OCI-LY7 (cell line): ENCODE results near the gene TRMT1. TPM values are rescaled to one million over a fixed set of nuclear protein-coding genes. Genes with fewer than 3 reads are reported as not detected.

Experiments used
- BruUV-seq: library from RNA; stranded (reverse); fragments of 400-500 nt; replicated peaks from 2 replicates; lab custom pipeline; 2021; lab: Mats Ljungman, UMichigan
- CTCF ChIA-PET: fragments of 300-600 bp; sonication (Branson Sonifier 250); formaldehyde crosslinking; loops from one replicate; lab custom pipeline; 2022; ENCODE audit warnings: antibody characterized with exemption; ENCODE audit not compliant: unreplicated experiment; lab: Charles Lee
- POLR2A ChIA-PET: fragments of 300-600 bp; sonication (Branson Sonifier 250); formaldehyde crosslinking; loops from one replicate; lab custom pipeline; 2022; ENCODE audit warnings: antibody characterized with exemption; lab: Charles Lee
- DNase-seq: peaks from one replicate; pipeline ENCODE4 v3.0.0-alpha.2; 2015; ENCODE audit warnings: low spot score
- H2AFZ ChIP-seq: fragments of 200-600 bp; sonication (generic), shearing (Covaris generic); 2 replicates; pipeline ENCODE4 v1.6.1; 2014; ENCODE audit warnings: mild to moderate bottlenecking, antibody characterized with exemption, low read length, moderate library complexity
- H3K27ac ChIP-seq: fragments of 200-600 bp; sonication (generic); 2 replicates; pipeline ENCODE4 v1.5.1; 2014; ENCODE audit warnings: mixed run types, low read depth, mild to moderate bottlenecking, moderate library complexity, low read length, inconsistent platforms; ENCODE audit not compliant: poor library complexity, severe bottlenecking
- H3K36me3 ChIP-seq: fragments of 200-600 bp; sonication (generic); 2 replicates; pipeline ENCODE4 v1.6.1; 2014; ENCODE audit warnings: mild to moderate bottlenecking, antibody characterized with exemption, low read length, moderate library complexity, mixed read lengths; ENCODE audit not compliant: insufficient read depth
- H3K4me1 ChIP-seq: fragments of 200-600 bp; sonication (generic); 2 replicates; pipeline ENCODE4 v1.5.1; 2014; ENCODE audit warnings: mild to moderate bottlenecking, low read length; ENCODE audit not compliant: insufficient read depth, poor library complexity, severe bottlenecking
- H3K4me2 ChIP-seq: fragments of 200-600 bp; sonication (generic); 2 replicates; pipeline ENCODE4 v1.6.1; 2014; ENCODE audit warnings: mild to moderate bottlenecking, low read length
- H3K4me3 ChIP-seq: fragments of 200-600 bp; sonication (generic); 2 replicates; pipeline ENCODE4 v1.5.1; 2014; ENCODE audit warnings: mild to moderate bottlenecking, low read depth, low read length; ENCODE audit not compliant: poor library complexity, severe bottlenecking
- H3K79me2 ChIP-seq: fragments of 200-600 bp; sonication (generic); 2 replicates; pipeline ENCODE4 v1.6.1; 2016; ENCODE audit warnings: low read depth, mild to moderate bottlenecking, low read length, moderate library complexity, mixed read lengths; ENCODE audit not compliant: insufficient read depth
- H3K9me2 ChIP-seq: fragments of 200-600 bp; sonication (generic); 2 replicates; pipeline ENCODE4 v1.6.1; 2016; ENCODE audit warnings: mild to moderate bottlenecking, low read length, mixed read lengths; ENCODE audit not compliant: insufficient read depth
- H3K9me3 ChIP-seq: fragments of 200-600 bp; sonication (generic); 2 replicates; pipeline ENCODE4 v1.6.1; 2014; ENCODE audit warnings: mild to moderate bottlenecking, mixed run types, low read length, mixed read lengths
- H4K20me1 ChIP-seq: fragments of 200-600 bp; sonication (generic); 2 replicates; pipeline ENCODE4 v1.6.1; 2014; ENCODE audit warnings: mild to moderate bottlenecking, antibody characterized with exemption, low read length, moderate library complexity, mixed read lengths; ENCODE audit not compliant: insufficient read depth
- EZH2phosphoT487 ChIP-seq: fragments of 200-600 bp; sonication (generic); IDR thresholded peaks from 2 replicates; pipeline ENCODE4 v1.6.1; 2018; ENCODE audit warnings: low read depth, borderline replicate concordance, mild to moderate bottlenecking, mixed run types, antibody characterized with exemption, low read length, moderate library complexity, mixed read lengths
- intact Hi-C: fragments of 100-400 bp; cut with micrococcal nuclease; formaldehyde crosslinking; loops from one replicate; pipeline ENCODE4 v1.10.0; 2022; ENCODE audit not compliant: unreplicated experiment
- total RNA-seq, 2 experiments: library from RNA; depleted of rRNA in 1 of 2; stranded (reverse); fragments of >200 nt in 1 of 2; shearing (Covaris generic) in 1 of 2; gene quantifications; 2 replicates each; pipeline ENCODE4 v1.2.3, GENCODE V29; 2014 to 2022
- TF ChIP-seq, protein P1 (sequence below): fragments of 200-600 bp; sonication (generic); conservative IDR thresholded peaks from 2 replicates; pipeline ENCODE4 v1.5.1; 2014; ENCODE audit warnings: mild to moderate bottlenecking, antibody characterized with exemption, low read length, moderate library complexity, mixed read lengths

Gene TRMT1
- total RNA-seq, 2 experiments from 2014 or later = 50.4 to 56.8 TPM

- H2AFZ ChIP-seq = no peak overlapping the region
- H3K79me2 ChIP-seq = no peaks in the 10 kb centered on the region
- intact Hi-C loops = loop anchor here (5.0 kb wide), 1 partner anchor 59 kb away; no protein-coding TSS in a partner anchor
Observed at GRCh38 chr19:13091400-13092157, 25.0 kb downstream of the TRMT1 start.

GRCh38 chr19:13090511-13091231, 25.9 kb downstream of the TRMT1 start:
- H3K4me1 ChIP-seq = peaks cover 20% of the 10 kb centered on the region
- no TSS peak for BruUV-seq
- TF ChIP-seq, protein P1, sequence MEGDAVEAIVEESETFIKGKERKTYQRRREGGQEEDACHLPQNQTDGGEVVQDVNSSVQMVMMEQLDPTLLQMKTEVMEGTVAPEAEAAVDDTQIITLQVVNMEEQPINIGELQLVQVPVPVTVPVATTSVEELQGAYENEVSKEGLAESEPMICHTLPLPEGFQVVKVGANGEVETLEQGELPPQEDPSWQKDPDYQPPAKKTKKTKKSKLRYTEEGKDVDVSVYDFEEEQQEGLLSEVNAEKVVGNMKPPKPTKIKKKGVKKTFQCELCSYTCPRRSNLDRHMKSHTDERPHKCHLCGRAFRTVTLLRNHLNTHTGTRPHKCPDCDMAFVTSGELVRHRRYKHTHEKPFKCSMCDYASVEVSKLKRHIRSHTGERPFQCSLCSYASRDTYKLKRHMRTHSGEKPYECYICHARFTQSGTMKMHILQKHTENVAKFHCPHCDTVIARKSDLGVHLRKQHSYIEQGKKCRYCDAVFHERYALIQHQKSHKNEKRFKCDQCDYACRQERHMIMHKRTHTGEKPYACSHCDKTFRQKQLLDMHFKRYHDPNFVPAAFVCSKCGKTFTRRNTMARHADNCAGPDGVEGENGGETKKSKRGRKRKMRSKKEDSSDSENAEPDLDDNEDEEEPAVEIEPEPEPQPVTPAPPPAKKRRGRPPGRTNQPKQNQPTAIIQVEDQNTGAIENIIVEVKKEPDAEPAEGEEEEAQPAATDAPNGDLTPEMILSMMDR = no peak
- TF ChIP-seq EZH2phosphoT487 = no peak
- H3K4me3 ChIP-seq = no peak overlapping the region
- H4K20me1 ChIP-seq = no peaks in the 10 kb centered on the region
- no peaks in the 10 kb centered on the region for H3K9me3 ChIP-seq
- H3K79me2 ChIP-seq = no peaks in the 10 kb centered on the region
- POLR2A ChIA-PET = no interaction called here
- no peaks in the 10 kb centered on the region for H3K36me3 ChIP-seq
- no peak for DNase-seq
- CTCF ChIA-PET = interaction anchor here (0.5 kb wide), 1 partner anchor 10 kb away, joined by 11 read pairs; no protein-coding TSS in a partner anchor
- H2AFZ ChIP-seq = no peak overlapping the region
- no peak overlapping the region for H3K27ac ChIP-seq
- intact Hi-C loops = loop anchor here (5.0 kb wide), 1 partner anchor 58 kb away; no protein-coding TSS in a partner anchor
- no peaks in the 10 kb centered on the region for H3K9me2 ChIP-seq
- H3K4me2 ChIP-seq = no peak overlapping the region

More at GRCh38 chr19:13091400-13092157, 25.0 kb downstream of the TRMT1 start:
- Histone ChIP-seq H3K36me3 (no peaks in the 10 kb centered on the region), H3K4me3 (no peak overlapping the region), H4K20me1 (no peaks in the 10 kb centered on the region), H3K4me2 (no peak overlapping the region), H3K4me1 (peaks cover 29% of the 10 kb centered on the region), H3K9me2 (no peaks in the 10 kb centered on the region), H3K27ac (no peak overlapping the region), H3K9me3 (no peaks in the 10 kb centered on the region)
- no peak for DNase-seq
- CTCF ChIA-PET = interaction anchor here (0.5 kb wide), 1 partner anchor 9 kb away, joined by 11 read pairs; no protein-coding TSS in a partner anchor
- no peak for TF ChIP-seq EZH2phosphoT487
- TF ChIP-seq, protein P1 = no peak
- BruUV-seq = no TSS peak
- POLR2A ChIA-PET = interaction anchor here (0.7 kb wide), 1 partner anchor 33 kb away, joined by 3 read pairs; no protein-coding TSS in a partner anchor
